UCSD-AML1 (cell line): ENCODE measurements around the gene EFNA2.

Experiments
- DNase-seq: peaks from one replicate; lab custom pipeline; 2025; ENCODE audit not compliant: unreplicated experiment; lab: John Stamatoyannopoulos, UW

EFNA2 gene

GRCh38 chr19:1283207-1283916, 2.3 kb upstream of the EFNA2 start:
- no peak for DNase-seq

GRCh38 chr19:1283917-1284292, 1.8 kb upstream of the EFNA2 start:
- DNase-seq: no peak

GRCh38 chr19:1284293-1284978, 1.2 kb upstream of the EFNA2 start:
- DNase-seq: no peak

GRCh38 chr19:1284979-1285736, 515 bp upstream of the EFNA2 start:
- no peak for DNase-seq

GRCh38 chr19:1286487-1287353, 1.0 kb downstream of the EFNA2 start:
- no peak for DNase-seq

- no peak for DNase-seq
Measured at GRCh38 chr19:1287354-1288225, 1.9 kb downstream of the EFNA2 start.

GRCh38 chr19:1288226-1288612, 2.5 kb downstream of the EFNA2 start:
- no peak for DNase-seq

GRCh38 chr19:1288833-1289685, 3.4 kb downstream of the EFNA2 start:
- DNase-seq: no peak

GRCh38 chr19:1289686-1290025, 4.0 kb downstream of the EFNA2 start:
- no peak for DNase-seq

GRCh38 chr19:1290196-1290702, 4.6 kb downstream of the EFNA2 start:
- DNase-seq: no peak

GRCh38 chr19:1290703-1291651, 5.3 kb downstream of the EFNA2 start:
- DNase-seq: no peak

GRCh38 chr19:1291761-1292418, 6.2 kb downstream of the EFNA2 start:
- DNase-seq: no peak

- no peak for DNase-seq
Measured at GRCh38 chr19:1292419-1293151, 6.9 kb downstream of the EFNA2 start.

- no peak for DNase-seq
Measured at GRCh38 chr19:1293782-1294604, 8.3 kb downstream of the EFNA2 start.

- DNase-seq: no peak
Measured at GRCh38 chr19:1294688-1295087, 9.0 kb downstream of the EFNA2 start.
